GM18526 (cell line): Measurements from ENCODE around the gene CPXM2.

Experiments used
- POLR2A ChIP-seq: IDR thresholded peaks from 3 replicates; pipeline ENCODE4 v1.6.1; 2011; ENCODE audit not compliant: insufficient read length; ENCODE audit errors: extremely low read depth

The CPXM2 gene

DNA sequence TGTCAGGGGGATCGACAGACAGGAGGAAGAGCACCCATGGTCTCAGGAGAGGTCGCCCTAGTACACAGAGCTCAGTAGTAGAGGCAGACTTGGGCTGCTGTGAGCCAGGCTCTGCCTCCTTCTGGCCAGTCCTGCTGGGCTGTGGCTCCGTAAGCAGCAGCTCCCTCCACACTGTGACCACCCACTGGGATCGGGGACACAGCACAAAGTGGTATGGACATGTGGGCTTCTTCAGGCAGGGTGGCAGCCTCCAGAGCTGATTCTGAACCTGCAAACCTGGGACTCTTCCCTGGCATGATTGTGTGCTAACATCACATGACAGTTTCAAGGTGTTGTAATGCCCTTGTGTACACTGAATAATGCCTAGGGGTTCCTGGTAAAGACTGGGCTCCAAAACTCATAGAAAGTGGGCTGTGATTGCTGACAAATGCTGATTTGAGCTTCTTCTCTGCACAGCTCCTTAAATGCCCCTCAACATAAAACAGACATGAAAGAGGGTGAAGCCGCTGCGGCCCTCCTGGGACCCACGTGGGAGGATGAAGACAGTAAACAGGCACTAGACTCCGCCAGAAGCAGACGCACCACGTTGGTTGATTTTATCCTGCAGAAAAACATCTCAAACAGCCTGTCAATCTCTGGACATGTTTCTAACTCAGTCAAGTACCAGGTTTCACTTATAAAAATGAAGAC is 148.7 kb downstream of the CPXM2 start:
- TF ChIP-seq POLR2A, result no peak

DNA sequence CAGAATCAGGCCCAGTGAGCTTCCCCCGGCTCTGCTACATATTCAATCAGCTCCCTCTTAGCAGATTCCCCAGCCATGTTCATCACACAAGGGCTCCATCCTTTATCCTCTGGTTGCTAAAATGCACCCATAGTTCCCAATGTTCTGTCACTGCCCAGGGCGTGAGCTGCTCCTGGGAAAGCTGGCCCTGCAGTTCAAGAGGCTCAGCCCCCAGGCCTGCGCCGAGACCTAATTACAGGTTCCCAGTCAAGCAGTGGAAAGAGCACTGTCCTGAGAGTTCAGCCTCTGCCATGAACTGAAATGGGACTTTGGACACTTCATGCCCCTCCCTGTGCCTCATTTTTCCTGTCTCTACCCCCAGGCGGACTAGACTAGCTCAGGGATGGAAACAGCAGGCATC is 149.9 kb downstream of the CPXM2 start:
- TF ChIP-seq POLR2A, result no peak

DNA sequence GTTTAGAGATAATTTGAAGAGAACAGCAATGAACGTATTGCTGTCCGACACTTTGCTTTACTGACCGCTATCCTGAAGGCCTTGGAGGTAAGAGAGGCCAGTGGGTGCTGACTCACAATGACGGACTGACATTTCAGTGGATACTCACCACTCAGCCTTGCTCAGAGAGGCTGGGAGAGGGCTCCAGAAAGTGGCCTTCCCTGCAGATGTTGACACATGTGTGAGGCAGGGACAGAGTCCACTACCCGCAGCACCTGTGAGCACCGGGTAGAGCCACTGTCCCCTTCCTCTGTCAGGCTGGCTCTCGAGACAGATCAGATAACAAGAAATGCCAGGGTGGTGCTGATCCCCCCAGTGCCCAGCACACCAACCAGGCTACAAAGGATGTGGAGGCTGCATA is 150.5 kb downstream of the CPXM2 start:
- TF ChIP-seq POLR2A, result no peak

DNA sequence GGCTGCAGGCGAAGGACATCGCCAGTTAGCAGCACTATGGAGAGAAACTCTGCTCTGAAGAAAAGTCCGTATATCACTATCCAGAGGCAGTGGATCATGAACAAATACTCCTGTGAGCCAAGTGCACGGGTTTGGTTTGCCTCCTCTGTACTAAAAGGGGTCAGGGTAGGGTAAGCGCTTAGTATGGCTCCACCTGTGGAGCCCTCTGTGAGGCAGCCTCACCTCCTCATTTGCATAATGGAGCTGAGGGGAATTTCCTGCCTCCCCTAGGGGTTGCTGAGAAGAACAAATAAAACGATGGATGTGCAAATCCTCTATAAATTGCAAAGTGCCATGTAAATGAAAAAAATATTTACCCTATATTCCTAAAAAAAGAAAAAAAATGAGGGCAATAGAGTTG is 162.1 kb downstream of the CPXM2 start:
- no peak for TF ChIP-seq POLR2A

DNA sequence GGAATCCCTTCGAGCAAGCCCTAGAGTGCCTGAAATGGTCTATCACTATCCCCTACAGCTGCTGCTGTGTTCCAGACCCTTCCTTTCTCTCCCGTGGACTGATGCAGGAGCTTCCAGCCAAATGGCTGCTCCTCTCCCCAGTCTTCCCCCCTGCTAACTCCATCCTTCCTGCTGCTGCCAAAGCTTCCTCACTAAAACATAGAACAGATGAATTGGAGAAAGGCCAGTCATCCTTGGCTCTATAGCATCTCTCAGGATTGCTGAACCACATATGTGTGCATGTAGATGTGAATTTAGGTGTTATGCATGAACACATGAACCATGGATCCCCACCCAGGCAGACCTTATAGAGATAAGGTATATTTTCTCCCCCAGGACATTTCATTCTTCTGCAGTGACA is 164.8 kb downstream of the CPXM2 start:
- no peak for TF ChIP-seq POLR2A

DNA sequence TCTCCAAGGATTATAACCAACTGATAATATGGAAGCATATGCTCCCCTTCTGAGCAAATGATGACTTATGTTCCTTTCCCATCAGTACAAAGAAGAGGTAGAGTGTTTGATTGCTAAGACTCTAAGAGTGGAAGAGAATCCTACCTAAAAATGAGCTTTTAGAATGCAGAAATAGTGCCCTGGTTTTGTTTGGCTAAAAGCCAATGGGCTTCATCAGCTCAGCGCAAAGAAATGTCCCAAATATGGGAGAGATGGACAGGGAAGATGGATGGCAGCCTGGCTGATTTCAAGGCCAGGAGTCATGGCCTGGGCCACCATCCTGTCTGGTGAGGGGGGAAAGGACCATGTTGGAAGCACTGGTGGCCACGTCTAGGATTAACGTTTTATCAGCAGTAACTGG is 165.2 kb downstream of the CPXM2 start:
- no peak for TF ChIP-seq POLR2A

DNA sequence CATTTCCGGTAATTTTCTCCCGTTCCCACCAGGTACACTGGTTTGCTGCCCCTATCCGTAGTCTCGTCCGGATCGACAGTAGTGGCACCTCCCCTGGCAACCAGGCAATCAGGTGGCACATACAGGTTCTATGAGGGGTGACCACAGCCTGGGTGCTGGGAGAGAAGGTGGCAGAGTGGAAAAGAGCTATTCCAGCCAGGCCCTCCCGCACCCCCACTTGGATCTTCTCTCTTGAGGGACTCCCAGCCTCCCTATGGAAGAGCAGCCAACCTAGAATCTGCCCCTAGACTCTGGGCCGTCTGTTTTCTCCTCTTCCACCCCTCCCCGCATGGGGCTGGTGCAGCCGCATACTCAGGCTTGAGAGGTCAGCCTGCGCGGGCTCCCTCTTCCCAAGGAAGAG is 166.9 kb downstream of the CPXM2 start:
- TF ChIP-seq POLR2A, result no peak

DNA sequence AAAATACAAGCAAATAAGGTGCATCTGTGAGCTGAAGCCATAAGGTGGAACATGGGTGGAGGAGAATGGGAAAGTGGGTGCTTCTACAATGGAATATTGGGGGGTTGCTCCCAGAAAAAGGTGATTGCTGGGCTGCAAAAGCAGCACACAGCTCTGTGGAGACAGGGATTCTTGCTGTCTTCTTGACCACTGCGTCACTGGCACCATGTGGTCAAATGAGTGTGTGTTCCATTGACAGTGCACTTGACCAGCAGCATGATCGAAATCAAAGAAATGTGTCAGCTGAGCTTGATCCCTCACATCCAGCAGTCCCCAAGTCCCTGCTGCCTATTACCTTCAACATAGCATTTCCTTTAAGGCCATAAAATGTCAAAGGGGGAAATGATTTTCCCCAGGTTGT is 169.3 kb downstream of the CPXM2 start:
- TF ChIP-seq POLR2A, result no peak

DNA sequence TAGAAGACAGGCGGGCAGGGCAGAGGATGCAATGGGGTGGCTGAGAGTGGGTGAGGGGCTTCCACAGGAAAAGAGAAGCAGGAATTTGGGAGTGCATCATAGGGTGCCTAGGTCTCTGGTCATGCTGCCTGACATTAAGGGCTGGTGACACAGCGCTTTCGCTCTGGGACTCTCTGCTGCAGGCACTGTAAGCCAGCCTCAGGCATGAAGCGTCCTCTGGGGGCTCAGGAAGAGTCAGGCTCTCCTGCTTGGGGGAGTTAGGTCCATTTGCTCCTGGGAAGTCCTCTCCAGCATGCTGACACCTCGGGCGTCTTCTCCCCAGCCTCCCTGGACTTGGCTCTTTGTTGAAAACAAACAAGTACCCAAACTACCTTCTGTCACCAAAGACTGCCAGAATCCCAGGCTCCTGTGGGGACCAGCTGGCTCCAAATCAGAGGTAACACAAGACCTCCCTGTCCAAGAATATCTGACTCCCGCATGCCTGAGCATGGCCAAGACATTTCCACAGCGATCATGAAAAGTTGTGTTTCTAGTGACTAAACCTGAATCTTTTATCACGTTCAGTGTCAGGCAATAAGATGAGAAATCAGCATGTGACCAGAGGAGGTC is 170.1 kb downstream of the CPXM2 start:
- TF ChIP-seq POLR2A, result no peak

DNA sequence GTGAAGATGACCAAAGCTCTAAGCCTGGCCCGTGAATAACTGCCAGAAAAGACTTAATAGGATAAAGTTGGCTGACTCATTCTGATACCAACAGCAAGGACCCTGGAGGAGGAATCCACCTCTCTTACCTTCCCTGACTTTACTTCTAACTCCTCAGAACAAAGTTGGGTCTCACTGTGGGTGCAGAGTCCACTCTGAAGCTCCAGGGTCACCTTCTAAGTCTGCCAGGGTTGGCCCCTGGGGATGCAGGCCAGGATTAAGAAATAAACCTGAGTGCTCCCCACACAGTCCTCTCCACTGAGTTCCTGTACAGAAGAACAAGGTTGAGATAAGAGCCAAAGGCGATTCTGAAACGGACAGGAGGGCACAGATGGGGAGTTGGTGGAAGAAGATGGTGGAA is 171.1 kb downstream of the CPXM2 start:
- no peak for TF ChIP-seq POLR2A

DNA sequence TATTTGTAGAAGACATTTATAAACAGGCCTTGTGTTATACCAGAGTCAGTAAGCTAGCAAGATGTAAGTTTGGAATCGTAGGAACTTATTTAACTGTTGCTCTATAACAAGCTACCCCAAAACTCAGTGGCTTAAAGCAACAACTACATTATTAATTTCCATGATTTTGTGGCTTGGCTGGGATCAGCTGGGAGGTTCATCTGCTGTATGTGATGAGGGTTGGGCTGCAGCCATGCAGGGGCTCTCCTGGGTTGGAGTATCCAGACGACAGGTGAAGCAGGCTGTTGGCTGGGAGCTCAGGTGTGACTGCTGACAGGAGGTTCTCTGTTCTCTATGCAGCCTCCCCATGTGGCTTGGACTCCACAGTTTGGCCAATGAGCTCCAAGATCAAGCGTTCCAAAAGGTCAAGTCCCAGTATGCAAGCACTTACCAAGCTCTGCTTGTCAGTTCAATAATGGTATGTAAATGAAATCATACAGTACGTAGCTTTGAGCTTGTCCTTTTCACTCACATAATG is 173.0 kb downstream of the CPXM2 start:
- TF ChIP-seq POLR2A, result no peak

DNA sequence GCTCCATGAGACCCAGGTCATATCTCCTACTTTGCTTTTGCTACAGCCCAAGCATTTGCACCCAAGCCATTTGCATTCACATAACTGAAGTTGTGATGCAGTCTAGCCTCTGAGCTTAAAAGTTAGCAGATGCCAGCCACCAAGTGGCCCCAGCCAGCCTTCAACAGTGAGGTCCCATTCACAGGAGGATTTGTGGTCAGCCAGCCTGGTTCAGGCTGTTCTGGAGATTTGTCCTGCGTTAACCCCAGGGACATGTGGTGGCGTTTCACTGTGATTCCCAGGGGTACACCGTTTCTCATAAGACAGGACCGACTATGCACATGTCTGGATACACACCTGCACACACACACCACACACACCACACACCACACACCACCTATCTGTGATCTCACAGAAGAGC is 174.3 kb downstream of the CPXM2 start:
- TF ChIP-seq POLR2A, result no peak

DNA sequence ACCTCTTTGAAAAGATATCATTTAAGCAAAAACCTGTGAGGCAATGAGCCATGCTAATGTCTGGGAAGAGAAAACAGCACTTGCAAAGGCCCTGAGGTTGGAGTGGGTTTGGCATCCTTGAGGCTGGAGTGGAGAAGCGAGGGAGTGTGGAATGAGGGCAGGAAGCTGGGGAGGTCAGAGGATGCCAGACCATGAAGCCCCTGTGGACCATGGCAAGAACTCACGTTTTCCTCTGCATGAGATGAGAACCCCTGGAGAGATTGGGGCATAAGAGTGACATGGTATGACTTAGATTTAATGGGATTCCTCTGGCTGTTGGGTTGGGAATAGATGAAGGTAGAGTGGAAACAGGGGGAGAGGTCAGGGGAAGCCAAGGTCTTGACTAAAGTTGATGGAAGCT is 176.1 kb downstream of the CPXM2 start:
- TF ChIP-seq POLR2A, result no peak

DNA sequence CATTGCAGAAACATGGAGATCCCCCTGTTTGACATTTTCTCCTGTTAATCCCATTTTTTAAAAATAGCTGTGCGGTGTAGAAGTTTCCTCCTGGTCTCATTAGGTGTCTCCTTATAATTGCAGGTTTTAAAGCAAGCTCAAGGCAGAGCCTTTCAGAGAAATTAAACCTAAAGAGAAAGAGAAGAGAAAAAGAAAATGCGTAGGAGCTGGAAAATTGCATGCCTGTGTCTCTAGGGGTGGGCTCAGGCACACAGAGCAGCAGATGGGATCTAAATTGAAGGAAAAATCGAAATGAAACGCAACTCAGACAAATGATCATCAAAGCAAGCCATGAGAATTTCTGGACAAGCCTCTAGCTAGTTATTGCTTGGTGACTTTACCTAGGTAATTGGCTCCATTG is 185.4 kb downstream of the CPXM2 start:
- TF ChIP-seq POLR2A, result no peak

DNA sequence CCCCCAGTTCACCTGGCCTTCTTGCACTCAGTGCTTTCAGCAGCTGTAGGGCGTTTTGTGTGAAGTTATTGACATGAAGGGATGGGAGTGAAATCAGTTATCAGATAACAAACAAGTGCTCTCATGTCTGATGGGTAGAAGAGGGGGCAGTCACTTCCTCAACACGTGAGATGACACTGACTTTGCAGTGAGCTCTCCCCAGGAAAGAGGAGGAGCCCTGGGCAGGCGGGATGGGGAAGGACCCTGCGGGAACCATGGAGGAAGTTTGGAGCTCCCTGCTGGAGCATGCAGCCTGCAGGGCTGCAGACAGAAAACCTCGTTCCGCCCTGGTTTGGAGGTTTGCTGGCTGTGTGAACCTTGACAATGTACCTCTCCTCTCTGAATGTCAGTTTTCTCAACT is 186.8 kb downstream of the CPXM2 start:
- TF ChIP-seq POLR2A, result no peak

DNA sequence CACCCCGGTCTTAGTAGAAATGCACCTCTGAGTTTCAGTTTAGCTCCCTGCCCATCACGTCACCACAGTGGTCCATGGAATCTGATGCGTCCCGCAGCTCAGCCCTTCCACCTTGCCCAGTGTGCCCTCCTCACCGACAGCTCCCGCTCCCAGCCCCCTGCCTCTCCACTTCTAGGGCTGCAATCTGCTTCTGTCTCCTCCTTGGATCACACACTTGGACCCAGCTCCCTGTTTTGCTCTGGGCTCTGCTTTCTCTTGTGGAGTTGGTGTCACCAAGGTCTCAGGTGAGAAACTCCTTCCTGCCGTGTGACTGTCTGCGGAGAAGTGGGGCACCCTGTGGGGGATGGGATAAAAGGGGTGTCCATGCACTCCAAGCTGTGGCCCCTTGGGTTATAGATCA is 187.5 kb downstream of the CPXM2 start:
- no peak for TF ChIP-seq POLR2A
